GM19452 (cell line): ENCODE results near the gene PLAC1.

Experiments used
- ATAC-seq: cut with Tn5 transposase; IDR thresholded peaks from one replicate; pipeline ENCODE4 v1.9.1; 2021; ENCODE audit not compliant: unreplicated experiment

PLAC1 gene

DNA sequence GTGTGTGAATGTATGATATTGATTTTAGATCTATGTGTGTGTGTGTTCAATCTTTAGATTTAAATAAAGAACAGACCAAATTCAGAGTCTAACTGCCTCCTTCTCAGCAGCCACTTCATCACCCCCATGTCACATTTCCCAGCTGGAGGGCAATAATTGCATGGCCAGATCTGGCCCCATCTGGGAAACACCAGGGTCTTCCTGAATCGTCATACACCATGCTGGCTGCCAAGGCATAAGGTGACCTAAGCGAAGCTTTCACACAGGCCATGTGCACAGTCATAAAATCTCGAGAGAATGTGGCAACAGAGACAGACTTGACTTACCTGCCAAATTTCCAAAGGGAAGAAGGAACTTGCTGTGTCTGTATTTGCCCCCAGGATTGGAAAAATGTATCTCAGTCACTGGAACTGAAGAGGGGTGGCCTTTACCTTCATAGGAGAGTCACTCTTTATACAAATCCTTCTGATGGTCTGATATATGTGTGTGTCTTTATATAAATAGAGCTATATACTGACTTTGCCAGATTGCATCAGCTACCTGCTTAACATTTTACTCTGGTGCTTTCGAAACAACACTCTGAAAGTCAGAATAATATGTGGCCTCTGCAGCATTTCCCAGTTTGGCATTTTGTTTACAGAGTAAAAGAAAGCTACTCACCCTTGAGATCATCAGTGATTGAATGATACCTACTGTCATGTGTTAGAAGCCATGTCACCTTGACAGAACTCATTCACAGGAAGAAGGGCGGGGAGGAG lies at the start of gene PLAC1:
Gene PLAC1, minus strand, starts transcription at position 470 of the 758 bp plus-strand sequence. CDS start 91,789 bp downstream, outside the sequence.
- no peak for ATAC-seq

DNA sequence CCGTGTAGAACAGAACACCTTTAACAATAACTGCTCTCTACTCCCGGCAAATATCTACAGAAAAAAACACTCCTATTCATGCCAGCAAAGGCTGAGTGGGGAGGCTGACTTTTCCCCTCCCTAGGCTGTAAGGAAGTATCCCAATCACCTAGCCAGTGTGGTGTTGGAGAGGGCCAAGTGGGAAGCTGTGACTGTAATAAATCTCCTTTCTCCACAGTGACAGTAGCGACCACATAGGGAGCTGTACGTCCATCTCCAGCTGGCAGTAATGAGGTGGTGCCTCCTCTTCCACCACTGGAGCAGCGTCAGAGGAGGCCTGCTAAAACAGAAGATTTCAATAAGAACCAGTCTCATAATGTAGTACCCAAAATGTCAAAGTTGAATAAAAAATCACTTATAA lies 47.9 kb upstream of the PLAC1 start:
- ATAC-seq: no peak

DNA sequence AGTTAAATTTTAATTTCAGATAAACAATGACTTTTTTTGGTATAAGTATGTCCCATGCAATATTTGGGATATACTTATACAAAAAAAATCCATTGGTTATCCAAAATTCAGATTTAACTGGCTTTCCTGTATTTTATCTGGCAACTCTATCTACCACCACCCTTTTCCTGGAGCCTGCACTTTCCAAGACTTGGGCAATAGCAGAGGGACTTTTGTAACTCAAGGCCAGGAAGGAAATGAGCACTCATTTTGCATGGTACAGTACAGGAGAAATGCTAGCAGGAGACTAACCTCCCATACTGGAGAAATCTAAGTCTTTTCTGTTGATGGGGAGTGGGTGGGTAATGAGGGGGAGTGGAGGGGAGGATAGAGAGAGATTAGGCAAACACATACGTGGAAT lies 37.7 kb upstream of the PLAC1 start:
- no peak for ATAC-seq

- no peak for ATAC-seq
Measured at GRCh38 chrX:134694333-134695322, 36.4 kb upstream of the PLAC1 start.

- no peak for ATAC-seq
Measured at GRCh38 chrX:134693644-134694043, 35.4 kb upstream of the PLAC1 start.

DNA sequence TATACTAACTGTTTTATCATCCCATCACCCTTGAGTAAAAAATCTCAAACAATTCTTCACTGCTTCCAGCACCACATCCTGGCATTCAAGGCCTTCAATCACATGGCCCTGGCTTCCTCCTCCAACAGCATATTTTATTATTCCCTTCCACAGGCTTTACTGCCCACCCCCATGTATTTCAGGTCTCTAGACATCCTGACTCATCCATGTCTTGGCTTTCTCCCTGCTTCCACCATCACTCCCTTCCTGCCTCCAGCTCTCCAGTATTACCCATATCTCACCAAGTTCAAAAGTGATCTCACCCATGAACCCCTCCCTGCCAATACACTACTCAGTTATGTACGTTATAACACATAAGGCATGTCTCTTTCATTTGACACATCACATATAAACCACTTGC lies 34.7 kb upstream of the PLAC1 start:
- ATAC-seq: no peak

DNA sequence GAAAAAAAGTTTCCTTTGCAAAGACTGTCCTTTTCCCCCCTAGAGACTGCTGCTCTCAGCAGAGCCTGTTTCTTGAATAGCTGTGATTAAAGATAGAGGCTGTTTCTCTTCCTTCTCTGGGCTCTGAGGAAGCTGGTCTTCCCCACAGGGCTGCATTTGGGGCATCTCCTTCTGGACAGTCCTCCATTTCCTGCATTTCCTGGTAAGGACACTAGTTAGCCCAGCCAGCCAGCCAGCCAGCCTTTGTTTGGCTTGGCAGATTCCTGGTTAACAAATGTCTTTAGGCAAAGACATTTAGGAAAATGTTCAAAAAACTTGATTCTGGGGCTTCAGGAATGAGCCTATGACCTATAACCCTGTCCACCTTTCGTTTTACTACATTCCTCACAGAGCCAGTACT lies 34.0 kb upstream of the PLAC1 start:
- no peak for ATAC-seq

GRCh38 chrX:134691453-134691852 lies 33.2 kb upstream of the PLAC1 start:
- no peak for ATAC-seq

- no peak for ATAC-seq
Measured at GRCh38 chrX:134688839-134689238, 30.6 kb upstream of the PLAC1 start.

DNA sequence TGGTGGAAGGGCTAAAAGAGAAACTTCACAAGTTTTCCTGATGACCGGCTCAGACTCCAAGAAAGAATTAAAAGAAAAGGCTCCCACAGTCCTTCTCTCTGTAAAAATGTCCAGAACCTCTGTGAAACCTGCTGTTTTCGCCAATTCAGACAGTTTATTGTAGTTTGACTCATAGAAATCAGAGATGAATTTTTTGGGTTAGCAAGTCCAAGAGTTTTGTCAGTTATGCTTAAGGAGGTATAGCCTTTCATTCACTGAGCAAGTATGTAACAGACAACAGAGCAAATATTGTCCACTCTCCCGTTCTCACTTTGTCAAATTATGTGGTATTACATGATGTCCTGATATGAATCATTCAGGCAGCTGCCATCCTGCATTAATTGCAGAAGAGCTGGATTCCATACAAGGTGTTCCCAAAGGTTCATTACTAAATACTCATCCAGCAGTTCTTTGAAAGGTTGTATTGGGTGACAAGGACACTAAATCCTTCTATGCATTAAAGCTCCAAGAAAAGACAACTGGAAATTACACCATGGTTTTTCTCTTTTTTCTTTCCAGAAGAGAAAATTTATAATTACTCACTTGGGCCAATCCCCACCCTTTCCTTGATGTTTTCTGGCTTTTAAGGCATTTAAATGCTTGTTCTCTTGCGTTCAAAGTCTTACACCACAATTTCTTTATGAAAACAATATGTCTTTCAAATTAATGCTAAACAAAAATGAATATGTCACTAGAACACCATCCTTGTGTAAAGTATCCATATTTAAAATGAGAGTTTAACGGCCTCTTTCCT lies 30.0 kb upstream of the PLAC1 start:
- no peak for ATAC-seq

- no peak for ATAC-seq
Measured at GRCh38 chrX:134685668-134686067, 27.4 kb upstream of the PLAC1 start.

- ATAC-seq: no peak
Measured at GRCh38 chrX:134684956-134685355, 26.7 kb upstream of the PLAC1 start.

DNA sequence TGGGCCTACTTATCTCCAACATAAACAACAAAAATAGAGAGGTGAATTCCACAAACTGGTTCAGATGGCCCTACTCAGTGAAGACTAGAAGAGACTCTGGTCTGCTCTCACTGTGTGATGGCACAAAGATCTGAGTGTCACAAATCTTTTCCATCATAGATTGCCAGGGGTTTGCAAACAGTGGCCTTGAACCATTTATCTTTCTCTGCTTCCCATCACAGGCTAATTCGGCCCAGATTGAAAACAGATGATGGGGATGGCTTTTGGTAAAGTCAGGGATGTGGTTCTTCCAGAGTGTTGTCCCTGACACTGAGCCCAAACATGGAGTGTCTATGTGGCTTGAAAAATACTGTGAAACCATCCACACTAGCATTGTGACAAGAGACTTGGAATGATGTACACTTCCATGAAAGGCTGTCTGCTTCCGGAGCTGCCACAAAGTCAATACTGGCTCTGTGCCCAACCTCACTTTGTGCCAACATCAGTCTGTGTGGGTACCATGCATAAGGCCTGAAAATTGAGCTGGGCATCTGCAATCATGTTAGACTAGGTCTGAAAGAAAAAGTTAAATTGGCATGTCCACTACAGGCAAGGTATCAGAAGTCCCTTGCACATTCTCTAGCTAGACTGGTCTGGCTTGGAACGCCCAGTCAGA lies 25.2 kb upstream of the PLAC1 start:
- no peak for ATAC-seq

DNA sequence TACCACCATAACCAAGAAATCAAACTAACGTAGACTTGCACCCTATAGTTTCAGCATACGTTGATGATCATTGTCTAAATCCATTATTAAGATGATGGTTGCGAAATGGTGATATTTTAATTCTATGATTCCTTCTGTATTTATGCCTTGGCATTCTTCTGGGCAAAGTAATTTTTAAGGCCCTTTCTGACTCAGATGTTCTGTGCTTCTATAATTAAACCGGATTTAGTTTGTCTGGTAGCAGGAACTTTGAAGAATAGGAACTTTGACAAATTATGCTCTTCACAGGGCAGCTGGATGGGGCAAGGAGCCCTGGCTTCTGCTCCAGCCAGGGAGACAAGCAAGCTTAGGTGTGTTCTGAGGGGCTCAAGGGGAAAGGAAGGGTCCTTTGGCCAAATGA lies 23.8 kb upstream of the PLAC1 start:
- no peak for ATAC-seq

DNA sequence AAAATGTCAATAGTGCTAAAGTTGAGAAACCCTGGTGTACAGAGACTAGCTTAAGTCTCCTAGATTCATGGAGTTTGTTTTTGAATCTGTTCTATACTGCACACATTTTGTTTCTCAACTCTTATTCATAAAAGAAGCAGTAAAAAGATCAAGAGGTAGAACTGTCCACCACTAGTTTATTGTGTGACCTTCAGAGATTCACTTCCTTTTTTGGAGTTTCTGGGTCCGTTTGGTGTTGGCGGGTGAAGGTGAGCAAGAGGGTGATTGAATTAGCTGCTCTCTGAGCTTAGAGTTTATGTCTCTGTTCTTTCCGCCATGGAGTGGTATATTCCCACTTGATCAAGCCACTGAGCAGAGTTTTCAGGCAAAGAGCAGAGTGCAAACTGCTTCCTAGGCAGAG lies 21.4 kb upstream of the PLAC1 start:
- ATAC-seq: no peak

- no peak for ATAC-seq
Measured at GRCh38 chrX:134679221-134679620, 20.9 kb upstream of the PLAC1 start.

DNA sequence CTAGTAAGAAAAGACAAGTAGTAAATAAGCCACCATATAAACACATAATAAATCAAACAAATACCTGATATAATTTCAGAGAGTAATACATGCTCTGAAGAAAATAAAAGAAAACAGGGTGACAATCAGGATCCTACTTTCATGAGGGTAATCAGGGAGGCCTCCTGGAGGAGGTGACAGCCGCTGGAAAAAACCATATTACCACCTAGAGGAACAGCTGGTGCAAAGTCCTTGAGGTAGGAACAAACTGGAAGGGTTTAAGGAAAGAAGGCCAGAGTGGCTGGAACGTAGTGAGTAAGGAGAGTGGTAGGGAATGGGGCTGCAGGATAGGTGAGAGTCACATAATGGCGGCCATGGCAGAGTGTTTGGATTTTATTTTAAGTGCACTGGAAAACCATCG lies 19.1 kb upstream of the PLAC1 start:
- no peak for ATAC-seq

- no peak for ATAC-seq
Measured at GRCh38 chrX:134676436-134676835, 18.2 kb upstream of the PLAC1 start.

DNA sequence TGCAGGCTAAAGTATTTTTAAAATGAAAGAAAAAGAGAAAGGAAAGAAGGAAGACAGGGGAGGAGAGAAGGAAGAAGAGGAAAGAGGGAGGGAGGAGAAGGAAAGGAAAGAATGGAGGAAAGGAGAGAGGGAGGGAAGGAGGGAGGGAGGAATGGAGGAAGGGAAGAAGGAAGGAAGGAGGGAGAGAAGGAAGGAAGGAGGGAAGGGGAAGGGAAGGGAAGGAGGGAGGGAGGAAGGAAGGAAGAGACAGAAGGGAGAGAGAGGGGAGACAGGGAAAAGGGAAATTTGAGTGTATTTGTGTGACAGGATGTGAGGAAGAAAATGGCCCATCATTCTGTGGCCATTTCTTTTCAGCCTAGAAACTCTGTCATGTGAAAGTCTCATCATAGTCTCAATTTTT lies 14.9 kb upstream of the PLAC1 start:
- no peak for ATAC-seq

- no peak for ATAC-seq
Measured at GRCh38 chrX:134672101-134672500, 13.8 kb upstream of the PLAC1 start.

DNA sequence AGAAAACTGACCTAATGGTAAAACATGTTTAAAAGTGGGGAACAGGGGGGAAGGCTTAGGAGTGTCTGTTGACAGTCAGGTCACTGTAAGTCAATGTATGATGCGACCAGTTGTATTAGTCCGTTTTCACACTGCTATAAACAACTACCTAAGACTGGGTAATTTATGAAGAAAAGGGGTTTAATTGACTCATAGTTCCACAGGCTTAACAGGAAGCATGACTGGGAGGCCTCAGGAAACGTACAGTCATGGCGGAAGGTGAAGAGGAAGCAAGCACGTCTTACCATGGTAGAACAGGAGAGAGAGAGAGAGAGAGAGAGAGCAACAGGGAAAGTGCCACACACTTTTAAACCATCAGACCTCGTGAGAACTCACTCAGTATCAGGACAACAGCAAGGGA lies 13.0 kb upstream of the PLAC1 start:
- ATAC-seq: no peak
